Neuronal stem cell (in vitro differentiated cells): ENCODE data around the gene SLC22A17.

Experiments used
- DNase-seq: peaks from one replicate; pipeline ENCODE4 v3.0.0-alpha.2; 2013; ENCODE audit warnings: low spot score
- H2AFZ ChIP-seq: one replicate; pipeline ENCODE4 v1.6.1; 2013; ENCODE audit warnings: mild to moderate bottlenecking, low read length, inconsistent platforms
- H2AK5ac ChIP-seq: 2 replicates; pipeline ENCODE4 v1.6.1; 2013; ENCODE audit warnings: low read depth, mild to moderate bottlenecking, inconsistent platforms, low read length, moderate library complexity, mixed read lengths
- H2BK120ac ChIP-seq: 2 replicates; pipeline ENCODE4 v1.6.1; 2013; ENCODE audit warnings: low read depth, mild to moderate bottlenecking, inconsistent platforms, low read length, moderate library complexity, mixed read lengths
- H2BK12ac ChIP-seq: one replicate; pipeline ENCODE4 v1.6.1; 2013; ENCODE audit warnings: low read length, inconsistent platforms
- H2BK15ac ChIP-seq: 2 replicates; pipeline ENCODE4 v1.6.1; 2013; ENCODE audit warnings: mild to moderate bottlenecking, low read length, inconsistent platforms, mixed read lengths
- H2BK5ac ChIP-seq: one replicate; pipeline ENCODE4 v1.6.1; 2013; ENCODE audit warnings: inconsistent platforms, mild to moderate bottlenecking, low read length, moderate library complexity
- H3K14ac ChIP-seq: one replicate; pipeline ENCODE4 v1.6.1; 2013; ENCODE audit warnings: low read length, inconsistent platforms
- H3K18ac ChIP-seq: 2 replicates; pipeline ENCODE4 v1.6.1; 2013; ENCODE audit warnings: low read length, inconsistent platforms
- H3K23ac ChIP-seq: 2 replicates; pipeline ENCODE4 v1.6.1; 2013; ENCODE audit warnings: low read depth, mild to moderate bottlenecking, mixed read lengths, low read length, inconsistent platforms; ENCODE audit not compliant: poor library complexity
- H3K27ac ChIP-seq: replicated peaks from 3 replicates; pipeline ENCODE4 v1.5.1; 2013; ENCODE audit warnings: low read length, inconsistent platforms
- H3K27me3 ChIP-seq, 3 experiments: 2 replicates each; pipeline ENCODE4 v1.6.1; 2013; ENCODE audit warnings: low read length in 3 of 3, mild to moderate bottlenecking in 2 of 3, inconsistent platforms in 1 of 3, low read depth in 1 of 3, mixed read lengths in 1 of 3, moderate library complexity in 1 of 3; ENCODE audit not compliant: control insufficient read depth in 3 of 3, insufficient read depth in 3 of 3
- H3K36me3 ChIP-seq, 2 donors: replicated peaks in 1 of 2; 2 replicates each; pipeline ENCODE4 v1.6.1; 2013; ENCODE audit warnings: low read length in 2 of 2; ENCODE audit not compliant: control insufficient read depth in 2 of 2, insufficient read depth in 2 of 2
- H3K4ac ChIP-seq: 2 replicates; pipeline ENCODE4 v1.6.1; 2013; ENCODE audit warnings: inconsistent platforms, mild to moderate bottlenecking, low read length, moderate library complexity
- H3K4me1 ChIP-seq, 2 donors: 1 replicate in 1 of 2; 2 replicates in 1 of 2; pipeline ENCODE4 v1.6.1; 2013; ENCODE audit warnings: low read length in 2 of 2, low read depth in 1 of 2; ENCODE audit not compliant: control insufficient read depth in 2 of 2, insufficient read depth in 1 of 2
- H3K4me2 ChIP-seq: one replicate; pipeline ENCODE4 v1.6.1; 2013; ENCODE audit warnings: mild to moderate bottlenecking, low read length, inconsistent platforms; ENCODE audit not compliant: insufficient read depth, poor library complexity, severe bottlenecking
- H3K4me3 ChIP-seq, 2 donors: 2 replicates each; pipeline ENCODE4 v1.5.1; 2013; ENCODE audit warnings: low read length in 2 of 2, mild to moderate bottlenecking in 2 of 2, inconsistent platforms in 1 of 2, moderate library complexity in 1 of 2
- H3K79me1 ChIP-seq: one replicate; pipeline ENCODE4 v1.6.1; 2013; ENCODE audit warnings: low read depth, mild to moderate bottlenecking, inconsistent platforms, low read length, moderate library complexity
- H3K9ac ChIP-seq: one replicate; pipeline ENCODE4 v1.6.1; 2013; ENCODE audit warnings: mild to moderate bottlenecking, low read depth, low read length, inconsistent platforms; ENCODE audit not compliant: poor library complexity
- H3K9me3 ChIP-seq, 2 donors: replicated peaks in 1 of 2; 2 replicates each; pipeline versions ENCODE3 to v1.6.1; 2013; ENCODE audit warnings: low read length in 2 of 2, mild to moderate bottlenecking in 2 of 2, inconsistent platforms in 1 of 2, low read depth in 1 of 2, mixed read lengths in 1 of 2, moderate library complexity in 1 of 2; ENCODE audit not compliant: control insufficient read depth in 2 of 2, insufficient read depth in 1 of 2
- H4K8ac ChIP-seq: one replicate; pipeline ENCODE4 v1.6.1; 2013; ENCODE audit warnings: low read depth, mild to moderate bottlenecking, inconsistent platforms, low read length, moderate library complexity
- H4K91ac ChIP-seq: one replicate; pipeline ENCODE4 v1.6.1; 2013; ENCODE audit warnings: low read length, low read depth, mild to moderate bottlenecking, inconsistent platforms; ENCODE audit not compliant: poor library complexity
- WGBS, 2 donors: extraction: QIAGEN DNeasy Blood & Tissue Kit; methylation state at CpG; one replicate each; pipeline ENCODE4 v1.1.7; 2013; ENCODE audit warnings: missing lambda C conversion rate in 2 of 2, mixed read lengths in 1 of 2; ENCODE audit not compliant: insufficient read length in 2 of 2, insufficient replicate concordance in 1 of 2; ENCODE audit errors: extremely low coverage in 2 of 2; 5-methylcytosine and 5-hydroxymethylcytosine counted together

SLC22A17 gene

GRCh38 chr14:23346693-23347405 lies 5.8 kb downstream of the SLC22A17 start:
- H3K27me3 ChIP-seq = peaks cover 0 to 3% (median 0%) of the 10 kb centered on the region in 3 experiments
- H3K4me1 ChIP-seq = peaks cover 0 to 4% of the 10 kb centered on the region in 2 donors
- H3K23ac ChIP-seq = no peak overlapping the region
- no peak for DNase-seq
- no CpG with 5 or more reads among the region's 27 CpGs for WGBS, 2 donors
- no peak overlapping the region for H3K4me2 ChIP-seq
- H3K79me1 ChIP-seq = no peaks in the 10 kb centered on the region
- H2BK120ac ChIP-seq = no peak overlapping the region
- peak overlapping the region; percentile 75 for H4K8ac ChIP-seq
- no peak overlapping the region for H2AK5ac ChIP-seq
- no peaks in the 10 kb centered on the region for H3K9me3 ChIP-seq
- H3K18ac ChIP-seq = peak overlapping the region; percentile 21
- no peak overlapping the region for H2BK12ac ChIP-seq
- H2BK15ac ChIP-seq = no peak overlapping the region
- H3K27ac ChIP-seq = no peak overlapping the region
- peak overlapping the region in 1 of 2 donors; percentile 11 for H3K4me3 ChIP-seq
- peak overlapping the region; percentile 35 for H2BK5ac ChIP-seq
- H3K9ac ChIP-seq = peak overlapping the region; percentile 56
- H4K91ac ChIP-seq = no peak overlapping the region
- H3K14ac ChIP-seq = no peak overlapping the region
- H2AFZ ChIP-seq = no peak overlapping the region
- H3K36me3 ChIP-seq = peaks cover 7 to 8% of the 10 kb centered on the region in 2 donors
- no peak overlapping the region for H3K4ac ChIP-seq

- WGBS, 2 donors = no CpG with 5 or more reads among the region's 13 CpGs
- Histone ChIP-seq H3K4ac (no peak overlapping the region), H2BK12ac (no peak overlapping the region), H3K27me3 (no peaks in the 10 kb centered on the region), H2AFZ (no peak overlapping the region), H3K79me1 (no peaks in the 10 kb centered on the region), H2BK15ac (no peak overlapping the region), H2AK5ac (no peak overlapping the region), H3K36me3 (peaks cover 3 to 8% of the 10 kb centered on the region in 2 donors), H3K4me1 (no peaks in the 10 kb centered on the region), H2BK5ac (peak overlapping the region; percentile 35), H3K9ac (peak overlapping the region; percentile 36), H3K4me2 (no peak overlapping the region), H2BK120ac (no peak overlapping the region), H4K8ac (peak overlapping the region; percentile 75), H3K9me3 (peaks cover 0 to 2% of the 10 kb centered on the region in 2 donors), H3K14ac (no peak overlapping the region), H3K23ac (no peak overlapping the region), H4K91ac (no peak overlapping the region), H3K4me3 (peak overlapping the region in 1 of 2 donors; percentile 11), H3K27ac (no peak overlapping the region), H3K18ac (no peak overlapping the region)
- no peak for DNase-seq
Measured at GRCh38 chr14:23345987-23346692, 6.5 kb downstream of the SLC22A17 start.

- no peak for DNase-seq
- Histone ChIP-seq H3K9me3 (peaks cover 0 to 2% of the 10 kb centered on the region in 2 donors), H2AFZ (peak overlapping the region; percentile 15), H2BK12ac (no peak overlapping the region), H3K27ac (no peak overlapping the region), H2BK120ac (no peak overlapping the region), H3K4me2 (no peak overlapping the region), H3K23ac (no peak overlapping the region), H3K79me1 (no peaks in the 10 kb centered on the region), H3K36me3 (peaks cover 0 to 8% of the 10 kb centered on the region in 2 donors), H3K4me1 (no peaks in the 10 kb centered on the region), H3K9ac (no peak overlapping the region), H3K4ac (no peak overlapping the region), H4K8ac (no peak overlapping the region), H2BK15ac (no peak overlapping the region), H3K14ac (no peak overlapping the region), H2AK5ac (no peak overlapping the region), H4K91ac (no peak overlapping the region), H3K27me3 (no peaks in the 10 kb centered on the region), H2BK5ac (no peak overlapping the region), H3K4me3 (no peak overlapping the region), H3K18ac (no peak overlapping the region)
- WGBS, 2 donors = no CpG with 5 or more reads among the region's 3 CpGs
Measured at GRCh38 chr14:23344481-23344880, 8.2 kb downstream of the SLC22A17 start.

GRCh38 chr14:23339506-23340268 lies 13.0 kb downstream of the SLC22A17 start:
- no peak overlapping the region for H4K91ac ChIP-seq
- H2BK5ac ChIP-seq = no peak overlapping the region
- H2BK12ac ChIP-seq = no peak overlapping the region
- no peaks in the 10 kb centered on the region for H3K79me1 ChIP-seq
- no peak overlapping the region for H3K14ac ChIP-seq
- H3K23ac ChIP-seq = no peak overlapping the region
- H3K18ac ChIP-seq = no peak overlapping the region
- no peak overlapping the region for H3K27ac ChIP-seq
- peaks cover 4 to 6% of the 10 kb centered on the region in 2 donors for H3K9me3 ChIP-seq
- no peak overlapping the region for H3K9ac ChIP-seq
- WGBS, 2 donors = no CpG with 5 or more reads among the region's 1 CpG
- no peak overlapping the region for H2BK120ac ChIP-seq
- no peaks in the 10 kb centered on the region for H3K36me3 ChIP-seq
- no peak overlapping the region for H2AK5ac ChIP-seq
- H4K8ac ChIP-seq = no peak overlapping the region
- no peak overlapping the region for H3K4ac ChIP-seq
- no peaks in the 10 kb centered on the region for H3K4me1 ChIP-seq
- no peak for DNase-seq
- H2BK15ac ChIP-seq = no peak overlapping the region
- no peak overlapping the region for H3K4me3 ChIP-seq
- H3K27me3 ChIP-seq = no peaks in the 10 kb centered on the region
- H2AFZ ChIP-seq = no peak overlapping the region
- no peak overlapping the region for H3K4me2 ChIP-seq
